ENCODE results near the gene ZC3HAV1.

GRCh38 chr7:139078911-139079310 lies 30.6 kb downstream of the ZC3HAV1 start:
- no peak for TF ChIP-seq NFIC (IDR thresholded peaks at IDR 0.05)
- no peak for TF ChIP-seq TCF12 (IDR thresholded peaks at IDR 0.05; ENCODE audit: low read depth)
- no peak for TF ChIP-seq CEBPB (IDR thresholded peaks at IDR 0.05)
- TF ChIP-seq, protein P1, sequence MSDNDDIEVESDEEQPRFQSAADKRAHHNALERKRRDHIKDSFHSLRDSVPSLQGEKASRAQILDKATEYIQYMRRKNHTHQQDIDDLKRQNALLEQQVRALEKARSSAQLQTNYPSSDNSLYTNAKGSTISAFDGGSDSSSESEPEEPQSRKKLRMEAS (IDR thresholded peaks at IDR 0.05) = no peak
- TF ChIP-seq USF1 (IDR thresholded peaks at IDR 0.05) = no peak
